NCI-H1105 treated with DMSO at 0.1 percent for 48 hours (cell line): Measurements from ENCODE around the gene C17orf107.

Experiments used
- DNase-seq: peaks from one replicate; lab custom pipeline; 2025; lab: John Stamatoyannopoulos, UW

Gene C17orf107

DNA sequence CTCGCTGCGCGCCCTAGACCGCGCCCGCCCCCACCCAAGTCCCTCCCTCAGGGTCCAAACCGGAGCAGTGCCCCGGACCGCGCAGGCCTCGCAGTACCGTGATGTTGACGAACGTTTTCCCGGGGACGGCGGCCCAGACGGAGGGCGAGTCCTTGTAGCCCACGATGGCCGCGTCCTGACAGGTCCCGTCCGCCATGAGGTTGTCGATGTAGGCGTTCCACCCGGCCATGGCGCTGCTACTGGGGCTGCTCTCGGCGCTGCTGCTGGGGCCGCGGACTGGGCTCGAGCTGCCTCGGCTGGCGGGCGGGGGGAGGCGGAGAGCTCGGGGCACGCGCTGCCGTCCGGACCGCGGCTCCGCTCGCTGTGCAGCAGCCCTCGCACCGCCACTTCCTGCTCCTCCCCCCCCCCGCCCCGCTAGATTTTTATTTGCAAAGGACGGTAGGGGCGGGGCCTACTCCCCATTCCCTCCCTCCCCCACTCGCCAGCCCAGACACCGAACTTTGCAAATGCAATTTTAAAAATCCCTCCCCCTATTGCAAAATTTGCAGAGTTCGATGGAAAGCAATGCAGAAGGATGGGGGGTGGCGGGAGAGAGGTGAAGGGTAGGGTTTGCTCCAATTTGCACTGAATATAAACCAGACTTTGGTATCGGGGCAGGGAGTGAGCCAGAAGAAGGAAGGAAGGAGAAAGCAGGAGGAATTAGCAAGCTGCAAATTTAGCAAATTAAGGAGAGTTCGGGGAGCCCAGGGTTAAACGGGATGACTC lies 49.0 kb downstream of the C17orf107 start, which contains the start of gene PFN1:
TSS of gene PFN1 (minus strand) at position 365 of the 765 bp plus-strand sequence. CDS start at position 229, 136 bp downstream.
- DNase-seq = peak; percentile 83

DNA sequence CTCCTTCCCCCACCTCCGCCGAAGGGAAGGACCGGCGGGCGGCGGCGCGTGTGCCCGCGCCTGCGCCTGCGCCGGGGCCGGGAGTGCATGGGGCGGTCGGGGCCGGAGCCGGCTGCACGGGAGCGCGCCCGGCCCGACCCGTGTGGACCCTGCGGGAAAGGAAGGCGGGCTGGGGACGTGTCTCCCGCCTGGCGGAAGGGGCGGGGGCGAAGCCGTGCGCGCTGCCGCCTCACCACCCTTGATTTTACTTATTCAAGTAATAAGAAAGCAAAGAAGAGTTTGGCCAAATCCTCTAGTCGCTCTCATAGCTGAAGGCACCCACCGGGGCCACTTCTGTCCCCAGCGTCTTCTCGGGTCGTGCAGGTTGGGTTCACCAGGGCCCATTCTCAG lies 49.6 kb downstream of the C17orf107 start:
- peak; percentile 77 for DNase-seq

DNA sequence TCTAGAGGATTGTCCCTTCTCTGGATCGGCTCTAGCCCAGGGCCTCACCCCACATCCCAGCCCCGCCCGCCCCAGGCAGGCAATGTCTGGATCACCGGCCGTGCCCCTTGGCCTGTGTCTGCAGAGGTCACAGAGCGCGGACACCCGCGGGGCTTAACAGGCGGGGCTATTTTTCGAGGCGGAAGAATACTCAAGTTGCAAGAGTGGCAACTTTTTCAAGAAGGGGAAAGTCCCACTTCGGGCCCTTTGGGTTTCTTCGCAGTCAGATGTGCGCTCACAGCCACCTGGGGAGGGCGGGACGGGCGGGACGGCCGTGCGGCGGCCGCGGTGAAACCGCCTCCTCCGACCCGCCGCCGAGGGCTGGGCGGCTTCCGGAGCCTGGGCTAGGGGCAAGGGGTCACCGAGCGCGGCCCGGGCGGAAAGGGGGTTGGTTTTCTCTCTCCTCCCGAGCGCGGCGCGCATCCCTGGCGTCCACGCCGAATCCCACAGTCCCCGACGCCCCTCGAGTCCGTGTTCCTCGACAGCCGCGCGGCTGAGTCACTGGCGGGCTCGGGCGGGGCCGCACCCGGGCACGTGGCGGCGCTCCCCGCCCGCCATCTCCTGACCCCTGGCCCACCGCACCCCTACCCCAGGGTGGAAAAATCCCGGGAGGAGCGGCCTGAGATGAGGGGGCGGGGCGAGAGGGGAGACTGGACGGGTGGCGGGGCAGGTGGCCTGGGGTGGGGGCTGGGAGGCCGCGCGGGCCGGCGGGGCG lies 50.2 kb downstream of the C17orf107 start:
- peak; percentile 62 for DNase-seq

DNA sequence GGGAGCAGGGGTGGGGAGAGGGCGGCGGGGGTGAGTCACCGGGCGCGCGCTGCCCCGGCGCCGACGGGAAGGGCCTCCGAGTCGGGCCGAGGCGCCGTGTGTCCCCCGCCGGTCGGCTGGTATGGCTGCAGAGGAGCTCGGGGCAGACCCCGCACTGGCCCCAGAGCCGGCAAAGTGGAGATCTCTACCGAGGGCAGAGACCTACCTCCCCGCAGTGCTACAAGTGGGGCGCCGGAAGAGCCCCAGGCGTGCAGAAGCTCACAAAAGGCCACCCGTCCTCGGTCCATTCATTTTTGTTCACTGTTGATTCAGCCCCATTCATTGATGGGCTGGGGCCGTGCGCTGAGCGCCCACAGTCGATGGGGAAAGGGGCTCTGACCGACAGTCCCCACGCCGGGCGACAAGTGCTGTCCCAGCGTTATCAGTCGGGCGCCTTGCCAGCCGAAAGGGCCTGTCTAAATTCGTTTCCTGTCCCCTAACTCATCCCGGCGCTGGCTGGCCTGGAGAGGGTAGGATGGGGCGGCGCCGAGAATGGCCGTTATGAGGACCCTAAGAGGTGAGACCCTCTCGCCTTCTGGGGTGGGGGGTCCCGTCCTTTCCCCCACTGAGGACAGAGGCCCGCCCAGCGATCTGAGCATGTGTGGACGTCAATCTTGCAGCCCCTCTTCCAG lies 50.9 kb downstream of the C17orf107 start:
- DNase-seq = peak; percentile 36

DNA sequence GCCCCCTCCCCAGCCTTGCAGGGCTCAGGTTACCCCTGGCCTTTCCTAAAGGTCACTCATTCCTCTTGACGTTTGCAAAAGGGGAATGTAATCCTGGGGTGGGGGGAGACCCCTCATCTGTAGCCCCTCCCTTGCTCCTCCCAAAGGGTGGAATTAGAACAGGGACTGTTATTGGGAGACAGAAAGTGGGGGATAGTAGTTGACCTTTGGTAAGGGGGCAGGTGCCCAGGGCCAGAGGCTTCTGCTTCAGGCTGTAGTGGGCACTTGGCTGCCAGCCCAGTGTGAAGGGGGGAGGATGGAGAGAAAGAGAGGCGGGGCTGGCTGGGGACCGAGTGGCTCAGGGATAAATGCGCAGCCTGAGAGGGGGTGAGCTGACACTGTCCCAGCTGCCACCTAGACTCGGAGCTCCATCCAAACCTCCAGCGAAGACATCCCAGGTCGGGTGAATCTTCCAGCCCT lies 51.4 kb downstream of the C17orf107 start, which contains the start of gene ENO3:
TSS of gene ENO3 (plus strand) at position 374 of the 459 bp plus-strand sequence. CDS start 711 bp downstream, outside the sequence.
- peak; percentile 71 for DNase-seq

DNA sequence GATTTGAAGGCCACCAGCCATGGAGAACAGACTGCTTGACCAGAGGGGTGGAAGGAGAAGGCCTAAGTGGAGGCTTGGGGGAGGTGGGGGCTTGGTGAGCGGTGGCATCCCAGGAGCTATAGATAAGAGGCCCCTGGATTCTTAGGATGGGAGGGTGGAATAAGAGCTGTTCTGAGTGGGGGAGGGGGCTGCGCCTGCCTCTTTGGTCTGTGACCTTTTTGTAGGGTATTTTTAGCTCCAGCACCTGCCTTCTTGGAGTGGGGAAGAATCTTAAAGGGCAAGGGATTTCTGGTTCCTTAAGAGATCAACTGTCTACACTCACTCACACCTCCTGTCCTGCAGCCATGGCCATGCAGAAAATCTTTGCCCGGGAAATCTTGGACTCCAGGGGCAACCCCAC lies 52.1 kb downstream of the C17orf107 start:
- no peak for DNase-seq
